GM12864 (cell line): ENCODE measurements around the gene UNC45A.

ENCODE experiments used
- DNase-seq: peaks from one replicate; pipeline ENCODE4 v3.0.0-alpha.2; 2011; ENCODE audit warnings: low read depth
- H3K4me3 ChIP-seq: 2 replicates; pipeline ENCODE4 v1.5.1; 2011; ENCODE audit warnings: mild to moderate bottlenecking, low read depth, low read length, control low read depth
- TF ChIP-seq, protein P1 (sequence below): IDR thresholded peaks from 2 replicates; pipeline ENCODE4 v1.5.1; 2011; ENCODE audit warnings: low read depth, mild to moderate bottlenecking, moderate library complexity, low read length, control low read depth, inconsistent platforms; ENCODE audit errors: missing control alignments

Gene UNC45A

DNA sequence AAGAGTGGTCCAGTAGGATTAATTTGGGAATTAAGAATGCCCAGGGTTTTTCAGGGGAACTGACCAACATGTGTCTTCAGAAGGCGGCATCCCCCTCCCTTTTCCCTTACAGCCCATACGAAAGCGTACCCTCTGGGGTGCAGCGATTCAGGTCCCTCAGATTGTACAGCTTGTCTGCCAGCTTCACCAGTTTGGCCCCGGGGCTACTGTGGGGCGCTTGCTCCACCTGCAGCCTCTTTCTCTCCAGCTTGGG lies 3.6 kb upstream of the UNC45A start:
- no peak for DNase-seq
- TF ChIP-seq, protein P1, sequence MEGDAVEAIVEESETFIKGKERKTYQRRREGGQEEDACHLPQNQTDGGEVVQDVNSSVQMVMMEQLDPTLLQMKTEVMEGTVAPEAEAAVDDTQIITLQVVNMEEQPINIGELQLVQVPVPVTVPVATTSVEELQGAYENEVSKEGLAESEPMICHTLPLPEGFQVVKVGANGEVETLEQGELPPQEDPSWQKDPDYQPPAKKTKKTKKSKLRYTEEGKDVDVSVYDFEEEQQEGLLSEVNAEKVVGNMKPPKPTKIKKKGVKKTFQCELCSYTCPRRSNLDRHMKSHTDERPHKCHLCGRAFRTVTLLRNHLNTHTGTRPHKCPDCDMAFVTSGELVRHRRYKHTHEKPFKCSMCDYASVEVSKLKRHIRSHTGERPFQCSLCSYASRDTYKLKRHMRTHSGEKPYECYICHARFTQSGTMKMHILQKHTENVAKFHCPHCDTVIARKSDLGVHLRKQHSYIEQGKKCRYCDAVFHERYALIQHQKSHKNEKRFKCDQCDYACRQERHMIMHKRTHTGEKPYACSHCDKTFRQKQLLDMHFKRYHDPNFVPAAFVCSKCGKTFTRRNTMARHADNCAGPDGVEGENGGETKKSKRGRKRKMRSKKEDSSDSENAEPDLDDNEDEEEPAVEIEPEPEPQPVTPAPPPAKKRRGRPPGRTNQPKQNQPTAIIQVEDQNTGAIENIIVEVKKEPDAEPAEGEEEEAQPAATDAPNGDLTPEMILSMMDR, result no peak
- peak overlapping the region; percentile 99 for H3K4me3 ChIP-seq

DNA sequence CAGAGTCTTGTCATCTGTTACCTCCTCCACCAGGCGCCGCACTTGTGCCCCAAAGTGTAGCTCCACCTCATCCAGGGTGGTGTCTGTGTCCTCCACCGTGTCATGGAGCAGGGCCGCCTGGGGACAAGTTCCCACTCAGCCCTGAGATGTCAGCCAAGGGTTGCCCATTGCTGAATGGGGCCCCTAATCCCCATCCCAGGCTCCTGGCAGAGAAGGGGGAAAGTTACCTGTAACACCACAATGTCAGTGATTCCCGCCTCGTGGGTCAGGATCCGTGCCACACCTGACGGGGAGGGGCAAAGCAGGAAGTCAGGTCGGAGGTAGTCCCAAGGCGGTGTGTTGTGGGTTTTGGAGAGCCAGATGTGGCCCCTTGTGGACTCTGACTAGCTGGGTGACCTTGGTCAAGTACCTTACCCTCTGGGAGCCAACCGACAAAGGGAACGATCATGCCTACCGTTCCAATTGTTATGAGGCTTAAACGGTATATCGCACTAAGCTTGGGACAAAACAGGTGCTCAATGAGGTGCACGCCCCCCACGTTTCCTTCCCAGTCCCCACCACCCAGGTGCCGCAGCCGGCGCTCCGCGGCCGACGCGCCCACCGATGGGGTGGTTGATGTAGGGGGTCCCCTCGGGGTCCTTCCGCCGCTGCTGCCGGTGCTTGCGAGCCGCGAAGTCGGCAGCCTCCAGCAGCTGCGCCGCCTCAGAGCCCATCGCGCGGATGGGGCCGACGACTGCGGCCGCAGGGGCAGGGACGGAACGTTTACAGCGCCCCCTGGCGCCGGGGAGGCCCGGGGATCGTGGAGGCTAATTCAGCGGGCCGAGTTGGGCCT lies 3.0 kb upstream of the UNC45A start, which contains the start of gene HDDC3:
Gene HDDC3 (minus strand): TSS at position 722 of the 832 bp plus-strand sequence. CDS start 9 bp downstream, at position 713.
- DNase-seq, result peak; percentile 83
- peak within 1 kb of the TSS; percentile 99 for H3K4me3 ChIP-seq
- TF ChIP-seq, protein P1, result peak; percentile 86

DNA sequence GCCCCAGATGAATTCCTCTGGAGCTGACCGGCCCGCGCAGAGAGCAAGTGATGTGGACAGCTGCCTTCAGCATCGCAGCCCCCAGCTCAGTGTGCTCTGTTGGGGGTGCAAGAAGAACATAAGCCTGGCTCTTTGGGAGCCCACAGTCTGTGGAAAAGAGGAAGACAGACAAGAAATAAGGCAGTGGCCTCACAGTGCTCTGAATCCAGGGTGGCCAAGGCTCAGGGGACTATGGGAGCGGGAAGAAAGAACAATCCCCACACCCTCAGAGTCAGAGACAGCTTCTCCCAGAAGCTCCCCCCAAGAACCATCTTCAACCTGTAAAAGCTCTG lies 2.5 kb upstream of the UNC45A start:
- H3K4me3 ChIP-seq, result peak overlapping the region; percentile 99; the same call in 1 of the 2 replicates
- DNase-seq, result no peak
- TF ChIP-seq, protein P1, result no peak

- no peak for DNase-seq
- H3K4me3 ChIP-seq, result no peak overlapping the region
- TF ChIP-seq, protein P1, result no peak
Measured at GRCh38 chr15:90933301-90933700, 1.8 kb upstream of the UNC45A start.

DNA sequence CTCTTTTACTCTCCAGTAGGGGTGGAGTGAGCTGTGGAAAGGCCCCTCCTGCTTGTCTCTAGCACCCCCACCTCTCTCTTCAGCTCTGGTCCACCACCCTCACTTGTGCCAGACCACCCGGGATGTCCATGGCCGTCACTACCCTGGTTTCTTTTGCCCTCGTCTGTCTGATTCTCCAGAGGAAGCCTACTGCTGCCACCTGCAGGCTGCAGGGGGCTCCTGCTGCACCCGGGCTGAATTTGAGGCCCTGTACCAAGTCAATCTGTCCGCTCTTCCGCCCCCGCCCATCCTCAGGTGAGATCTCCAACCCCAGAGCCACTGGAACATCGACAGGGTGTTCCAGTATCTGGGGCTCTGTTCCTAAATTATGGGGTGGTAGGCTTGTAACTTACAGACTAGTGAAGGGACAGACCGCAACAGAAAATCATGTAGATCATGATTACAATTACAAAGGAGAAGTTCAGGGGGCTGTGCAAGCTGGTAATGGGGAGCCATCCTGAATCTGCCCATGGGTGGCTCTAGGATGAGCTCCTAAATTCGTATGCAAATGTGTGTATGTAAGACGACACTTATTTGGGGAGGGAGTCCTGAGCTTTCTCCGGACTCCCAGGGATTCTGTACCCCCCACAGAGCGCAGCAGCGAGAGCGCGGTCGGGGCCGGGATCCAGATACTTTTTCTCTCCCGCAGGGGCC lies 683 bp upstream of the UNC45A start:
- DNase-seq, result peak; percentile 77
- TF ChIP-seq, protein P1, result peak; percentile 95
- H3K4me3 ChIP-seq, result peak overlapping the region; percentile 86

DNA sequence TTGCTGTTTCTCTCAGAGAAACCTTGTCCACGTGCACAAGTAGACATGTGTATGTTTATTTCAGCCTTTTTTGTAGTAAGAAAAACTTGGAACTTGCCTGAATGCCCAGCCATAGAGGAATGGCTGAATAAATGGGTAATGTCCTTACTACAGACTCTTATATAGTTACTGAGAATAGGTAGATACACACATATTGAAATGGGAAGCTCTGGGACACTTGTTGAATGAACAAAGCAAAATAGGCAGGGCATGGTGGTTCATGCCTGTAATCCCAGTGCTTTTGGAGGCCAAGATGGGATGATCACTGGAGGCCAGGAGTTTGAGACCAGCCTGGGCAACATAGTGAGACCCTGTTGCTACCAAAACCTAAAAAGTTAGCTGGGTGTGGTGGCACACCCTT lies 1.7 kb downstream of the UNC45A start:
- DNase-seq, result no peak
- TF ChIP-seq, protein P1, result no peak
- H3K4me3 ChIP-seq, result no peak overlapping the region

- no peak for DNase-seq
- TF ChIP-seq, protein P1, result no peak
- no peak overlapping the region for H3K4me3 ChIP-seq
Measured at GRCh38 chr15:90938261-90938660, 3.2 kb downstream of the UNC45A start.
